Measurements from ENCODE around the gene SH2D7. TPM values are rescaled to one million over a fixed set of nuclear protein-coding genes. Genes with fewer than 3 reads are reported as not detected.

The SH2D7 gene
- total and polyA plus RNA-seq, 2 experiments from 2014 or later = 0.31 TPM; not detected in 1

DNA sequence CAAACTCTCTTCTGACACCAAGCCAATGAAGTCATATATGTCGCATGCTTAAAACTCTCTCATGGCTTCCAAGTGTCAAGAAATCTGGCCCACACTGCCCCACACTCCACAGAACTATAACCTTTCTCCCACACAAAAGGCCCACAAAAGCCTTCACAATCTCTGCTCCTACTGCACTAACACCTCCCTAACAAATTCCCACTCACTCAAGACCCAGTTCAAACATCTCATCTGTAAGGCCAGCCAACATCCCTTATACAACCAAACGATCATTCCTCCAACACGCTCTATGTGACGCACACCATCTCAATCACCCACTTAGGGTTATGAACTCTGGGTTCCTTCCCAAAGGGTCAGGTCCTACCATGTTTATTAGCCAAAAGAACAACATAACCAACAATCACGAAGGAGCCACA, 28.4 kb upstream of the SH2D7 start:
- DNase-seq (ENCODE audit: low spot score) (no peak), ATAC-seq (no peak)
- no peak overlapping the region for H3K4me3 Mint-ChIP-seq
- Histone ChIP-seq H2AFZ (no peak overlapping the region), H3K27me3 (ENCODE audit: insufficient read depth) (no peaks in the 10 kb centered on the region), H3K79me2 (replicated peaks; ENCODE audit: insufficient read depth) (peaks cover 77% of the 10 kb centered on the region), H3K9me2 (ENCODE audit: insufficient read depth) (no peaks in the 10 kb centered on the region), H3K4me2 (no peak overlapping the region), H3K36me3 (ENCODE audit: insufficient read depth) (no peaks in the 10 kb centered on the region), H4K20me1 (replicated peaks; ENCODE audit: insufficient read depth) (peaks cover 11% of the 10 kb centered on the region), H3K4me1 (ENCODE audit: insufficient read depth) (peaks cover 49% of the 10 kb centered on the region), H3F3A (replicated peaks; ENCODE audit: low read depth) (no peaks in the 10 kb centered on the region; the same call in 1 of the 2 replicates), H3K4me3 (no peak overlapping the region), H3K27ac (ENCODE audit: low read depth) (no peak overlapping the region)
- TF ChIP-seq EZH2phosphoT487 (IDR thresholded peaks at IDR 0.05; ENCODE audit: unreplicated experiment) = no peak
- no peak for TF ChIP-seq ZNF462 (CRISPR knock-in tag; IDR thresholded peaks at IDR 0.05)
- TF ChIP-seq ZNF114 (CRISPR knock-in tag; IDR thresholded peaks at IDR 0.05) = no peak
- TF ChIP-seq REST (IDR thresholded peaks at IDR 0.05; ENCODE audit: unreplicated experiment) = no peak
- no peak for TF ChIP-seq NANOG (IDR thresholded peaks at IDR 0.05; ENCODE audit: borderline replicate concordance)
- TF ChIP-seq CREB1 (CRISPR knock-in tag; IDR thresholded peaks at IDR 0.05; ENCODE audit: low read depth) = no peak
- no peak for TF ChIP-seq POLR2AphosphoS5 (IDR thresholded peaks at IDR 0.05; ENCODE audit: low read depth)
- no peak for TF ChIP-seq ETS1 (IDR thresholded peaks at IDR 0.05)
- no peak for TF ChIP-seq ZNF331 (CRISPR knock-in tag; IDR thresholded peaks at IDR 0.05; ENCODE audit: low read depth)
- TF ChIP-seq CTCF (conservative IDR thresholded peaks at IDR 0.05; ENCODE audit: low read depth in 2 of 2) = no peak
- TF ChIP-seq STAT1 (IDR thresholded peaks at IDR 0.05; ENCODE audit: unreplicated experiment) = no peak
- no peak for TF ChIP-seq JUNB (IDR thresholded peaks at IDR 0.05; ENCODE audit: unreplicated experiment)
- no peak for TF ChIP-seq EZH2 (IDR thresholded peaks at IDR 0.05; ENCODE audit: low read depth, unreplicated experiment)
- no peaks in the 10 kb centered on the region for H3K36me3 Mint-ChIP-seq (ENCODE audit: low read depth)
- peaks cover 2% of the 10 kb centered on the region for H3K27me3 Mint-ChIP-seq (ENCODE audit: insufficient read depth, low read depth, poor library complexity)
- H3K9me3 Mint-ChIP-seq = no peaks in the 10 kb centered on the region
- H3K4me1 Mint-ChIP-seq = peaks cover 43% of the 10 kb centered on the region
- no peak overlapping the region for H3K27ac Mint-ChIP-seq
